KMS-11 (cell line): ENCODE data around the gene CUTA.
"Not testable (repeated sequence)": the region's sequence is repeated elsewhere in the genome, so short reads cannot be mapped to it uniquely, and the experiment has no call there.

Experiments
- H2AFZ ChIP-seq: fragments of 200-600 bp; sonication (generic); 2 replicates; pipeline ENCODE4 v1.6.1; 2016; ENCODE audit warnings: antibody characterized with exemption, mixed run types, low read depth
- H3K27ac ChIP-seq: fragments of 200-600 bp; sonication (generic); 2 replicates; pipeline ENCODE4 v1.6.1; 2016; ENCODE audit warnings: mild to moderate bottlenecking, mixed run types
- H3K27me3 ChIP-seq: fragments of 200-600 bp; sonication (generic); 2 replicates; pipeline ENCODE4 v1.6.1; 2017; ENCODE audit warnings: mild to moderate bottlenecking, low read depth, mixed run types, moderate library complexity; ENCODE audit not compliant: insufficient read depth
- H3K36me3 ChIP-seq: fragments of 200-600 bp; sonication (generic); 2 replicates; pipeline ENCODE4 v1.6.1; 2017; ENCODE audit warnings: mild to moderate bottlenecking, mixed run types; ENCODE audit not compliant: insufficient read depth
- H3K4me1 ChIP-seq: fragments of 200-600 bp; sonication (generic); 2 replicates; pipeline ENCODE4 v1.6.1; 2016; ENCODE audit warnings: mild to moderate bottlenecking, low read depth, mixed run types; ENCODE audit not compliant: poor library complexity, severe bottlenecking
- H3K4me2 ChIP-seq: fragments of 200-600 bp; sonication (generic); 2 replicates; pipeline ENCODE4 v1.7.0; 2016; ENCODE audit warnings: mild to moderate bottlenecking, mixed run types
- H3K4me3 ChIP-seq: fragments of 200-600 bp; sonication (generic); IDR thresholded peaks from 2 replicates; pipeline ENCODE4 v1.6.1; 2017; ENCODE audit warnings: low read depth, low read length, mixed read lengths; ENCODE audit not compliant: insufficient read depth
- H3K79me2 ChIP-seq: fragments of 200-600 bp; sonication (generic); 2 replicates; pipeline ENCODE4 v1.6.1; 2016; ENCODE audit warnings: low read depth, mixed run types; ENCODE audit not compliant: insufficient read depth
- H3K9ac ChIP-seq: fragments of 200-600 bp; sonication (generic); 2 replicates; pipeline ENCODE4 v1.6.1; 2016; ENCODE audit warnings: mild to moderate bottlenecking, mixed run types
- H4K20me1 ChIP-seq: fragments of 200-600 bp; sonication (generic); 2 replicates; pipeline ENCODE4 v1.6.1; 2016; ENCODE audit warnings: mild to moderate bottlenecking, mixed run types; ENCODE audit not compliant: insufficient read depth
- CTCF ChIP-seq: fragments of 200-600 bp; sonication (generic); conservative IDR thresholded peaks from 2 replicates; pipeline ENCODE4 v1.6.1; 2017; ENCODE audit warnings: low read depth, mild to moderate bottlenecking, antibody characterized with exemption, low read length, moderate library complexity, mixed read lengths

The CUTA gene

GRCh38 chr6:33383427-33384185 lies 34.3 kb downstream of the CUTA start:
- Histone ChIP-seq H4K20me1 (no peaks in the 10 kb centered on the region), H3K4me3 (no peak overlapping the region), H3K4me2 (no peak overlapping the region), H3K36me3 (no peaks in the 10 kb centered on the region), H2AFZ (no peak overlapping the region), H3K9ac (no peak overlapping the region), H3K79me2 (no peaks in the 10 kb centered on the region), H3K27ac (no peak overlapping the region), H3K27me3 (no peaks in the 10 kb centered on the region), H3K4me1 (no peaks in the 10 kb centered on the region)
- TF ChIP-seq CTCF: no peak

GRCh38 chr6:33380272-33380981 lies 37.5 kb downstream of the CUTA start:
- Histone ChIP-seq H3K4me1 (no peaks in the 10 kb centered on the region), H3K27me3 (no peaks in the 10 kb centered on the region), H3K36me3 (no peaks in the 10 kb centered on the region), H4K20me1 (no peaks in the 10 kb centered on the region), H3K27ac (no peak overlapping the region), H3K79me2 (no peaks in the 10 kb centered on the region), H2AFZ (no peak overlapping the region), H3K4me3 (no peak overlapping the region), H3K9ac (no peak overlapping the region), H3K4me2 (no peak overlapping the region)
- TF ChIP-seq CTCF: no peak

- H3K27ac ChIP-seq, H2AFZ ChIP-seq, H3K4me2 ChIP-seq, H3K9ac ChIP-seq, H3K4me1 ChIP-seq, H3K36me3 ChIP-seq, H4K20me1 ChIP-seq, H3K27me3 ChIP-seq, H3K4me3 ChIP-seq, H3K79me2 ChIP-seq: not testable (repeated sequence)
Measured at GRCh38 chr6:33379184-33379583, 38.7 kb downstream of the CUTA start.

- no peaks in the 10 kb centered on the region for H3K79me2 ChIP-seq
- H2AFZ ChIP-seq: no peak overlapping the region
- no peaks in the 10 kb centered on the region for H3K36me3 ChIP-seq
- H3K4me2 ChIP-seq: no peak overlapping the region
- no peak overlapping the region for H3K9ac ChIP-seq
- TF ChIP-seq CTCF: no peak
- H4K20me1 ChIP-seq: no peaks in the 10 kb centered on the region
- no peak overlapping the region for H3K4me3 ChIP-seq
- H3K27me3 ChIP-seq: no peaks in the 10 kb centered on the region
- no peak overlapping the region for H3K27ac ChIP-seq
- no peaks in the 10 kb centered on the region for H3K4me1 ChIP-seq
Measured at GRCh38 chr6:33377171-33377570, 40.7 kb downstream of the CUTA start.

GRCh38 chr6:33375143-33375671 lies 42.7 kb downstream of the CUTA start:
- no peaks in the 10 kb centered on the region for H3K27me3 ChIP-seq
- no peaks in the 10 kb centered on the region for H3K4me1 ChIP-seq
- H3K4me3 ChIP-seq: no peak overlapping the region
- no peak overlapping the region for H3K9ac ChIP-seq
- H3K27ac ChIP-seq: no peak overlapping the region
- H3K79me2 ChIP-seq: no peaks in the 10 kb centered on the region
- TF ChIP-seq CTCF: no peak
- H4K20me1 ChIP-seq: no peaks in the 10 kb centered on the region
- no peak overlapping the region for H3K4me2 ChIP-seq
- no peak overlapping the region for H2AFZ ChIP-seq
- no peaks in the 10 kb centered on the region for H3K36me3 ChIP-seq
